Mononuclear cell (primary cell): ENCODE results near the gene BTBD8. TPM values are rescaled to one million over a fixed set of nuclear protein-coding genes. Genes with fewer than 3 reads are reported as not detected.

Experiments used
- H3K27me3 ChIP-seq: 2 replicates; pipeline ENCODE4 v1.6.0; 2011; ENCODE audit warnings: low read length, control low read depth; ENCODE audit not compliant: insufficient read depth
- H3K4me1 ChIP-seq: 2 replicates; pipeline ENCODE4 v1.5.1; 2011; ENCODE audit warnings: mild to moderate bottlenecking, low read length, control low read depth; ENCODE audit not compliant: insufficient read depth
- H3K4me3 ChIP-seq: 2 replicates; pipeline ENCODE4 v1.5.1; 2011; ENCODE audit warnings: mild to moderate bottlenecking, low read length, moderate library complexity
- H3K9me3 ChIP-seq: 2 replicates; pipeline ENCODE4 v1.5.1; 2011; ENCODE audit warnings: low read depth, mild to moderate bottlenecking, control low read depth, low read length
- total RNA-seq: library from RNA; depleted of rRNA; stranded (reverse); fragments of >200 nt; gene quantifications from one replicate; pipeline ENCODE4 v1.2.3, GENCODE V29; 2012

The BTBD8 gene
- total RNA-seq, 1 donor = 2.0 TPM

- Histone ChIP-seq H3K9me3 (no peaks in the 10 kb centered on the region), H3K27me3 (no peaks in the 10 kb centered on the region), H3K4me1 (no peaks in the 10 kb centered on the region), H3K4me3 (no peak overlapping the region)
Measured at GRCh38 chr1:92123868-92124267, 43.7 kb downstream of the BTBD8 start.

DNA sequence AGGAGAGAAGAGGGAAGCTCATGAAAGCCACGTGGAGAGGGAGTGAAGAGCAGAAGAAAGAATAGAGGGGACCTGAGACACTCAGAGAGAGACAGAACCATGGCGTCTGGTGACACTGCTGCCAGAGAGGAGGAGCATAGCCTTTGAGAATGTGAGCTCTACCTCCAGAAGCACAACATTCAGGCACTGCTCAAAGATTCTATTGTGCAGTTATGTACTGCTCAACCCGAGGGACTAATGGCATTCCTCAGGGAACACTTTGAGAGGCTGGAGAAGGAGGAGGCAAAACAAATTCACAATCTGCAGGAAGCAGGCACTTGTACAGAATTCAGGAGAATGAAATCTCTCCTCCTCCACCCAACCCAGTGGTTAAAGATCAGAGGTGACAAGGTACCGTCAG lies 45.1 kb downstream of the BTBD8 start:
- no peaks in the 10 kb centered on the region for H3K27me3 ChIP-seq

GRCh38 chr1:92126088-92126487 lies 45.9 kb downstream of the BTBD8 start:
- no peaks in the 10 kb centered on the region for H3K9me3 ChIP-seq
- H3K4me3 ChIP-seq = no peak overlapping the region
- H3K27me3 ChIP-seq = no peaks in the 10 kb centered on the region
- no peaks in the 10 kb centered on the region for H3K4me1 ChIP-seq

More for the DNA sequence above, 45.1 kb downstream of the BTBD8 start:
- H3K9me3 ChIP-seq = no peaks in the 10 kb centered on the region
- H3K4me3 ChIP-seq = no peak overlapping the region
- no peaks in the 10 kb centered on the region for H3K4me1 ChIP-seq

GRCh38 chr1:92134331-92134730 lies 54.2 kb downstream of the BTBD8 start:
- no peaks in the 10 kb centered on the region for H3K9me3 ChIP-seq
- no peaks in the 10 kb centered on the region for H3K4me1 ChIP-seq
- no peaks in the 10 kb centered on the region for H3K27me3 ChIP-seq
- H3K4me3 ChIP-seq = no peak overlapping the region

GRCh38 chr1:92136341-92136740 lies 56.2 kb downstream of the BTBD8 start:
- Histone ChIP-seq H3K4me1 (no peaks in the 10 kb centered on the region), H3K4me3 (no peak overlapping the region), H3K9me3 (no peaks in the 10 kb centered on the region), H3K27me3 (no peaks in the 10 kb centered on the region)

DNA sequence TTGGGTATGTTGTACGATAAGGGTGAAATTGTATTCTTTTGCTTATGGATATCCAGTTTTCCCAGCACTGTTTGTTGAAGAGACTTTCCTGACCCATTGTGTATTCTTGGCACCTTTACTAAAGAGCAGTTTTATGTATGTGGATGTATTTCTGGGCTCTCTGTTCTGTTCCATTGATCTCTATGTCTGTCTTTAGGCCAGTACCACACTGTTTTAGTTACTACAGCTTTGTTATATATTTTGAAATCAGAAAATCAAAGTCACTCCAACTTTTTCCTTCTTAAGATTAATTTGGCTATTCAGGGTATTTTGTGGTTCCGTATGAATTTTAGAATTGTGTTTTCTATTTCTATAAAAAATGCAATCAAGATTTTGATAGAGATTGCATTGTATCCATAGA lies 74.8 kb downstream of the BTBD8 start:
- Histone ChIP-seq H3K4me3 (no peak overlapping the region), H3K9me3 (peaks cover 18% of the 10 kb centered on the region), H3K4me1 (no peaks in the 10 kb centered on the region), H3K27me3 (no peaks in the 10 kb centered on the region)

DNA sequence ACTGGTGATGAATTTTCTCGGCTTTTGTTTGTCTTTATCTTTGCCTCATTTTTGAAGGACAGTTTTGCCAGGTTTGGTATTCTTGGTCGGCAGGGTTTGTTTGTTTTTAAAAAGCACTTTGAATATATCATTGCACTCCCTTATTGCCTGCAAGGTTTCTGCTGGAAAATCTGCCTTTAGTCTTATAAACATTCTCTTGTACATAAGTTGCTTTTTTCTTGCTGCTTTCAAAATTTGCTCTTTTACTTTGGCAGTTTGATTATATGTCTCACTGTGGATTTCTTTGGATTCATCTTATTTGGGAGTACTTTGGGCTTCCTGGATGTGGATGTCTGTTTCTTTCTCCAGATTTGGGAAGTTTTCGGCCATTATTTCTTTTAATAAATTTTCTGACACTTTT lies 79.4 kb downstream of the BTBD8 start:
- Histone ChIP-seq H3K27me3 (no peaks in the 10 kb centered on the region), H3K4me1 (no peaks in the 10 kb centered on the region), H3K4me3 (no peak overlapping the region), H3K9me3 (peaks cover 27% of the 10 kb centered on the region)

- Histone ChIP-seq H3K4me3 (no peak overlapping the region), H3K27me3 (no peaks in the 10 kb centered on the region), H3K9me3 (peaks cover 5% of the 10 kb centered on the region), H3K4me1 (no peaks in the 10 kb centered on the region)
Measured at GRCh38 chr1:92165389-92165788, 85.2 kb downstream of the BTBD8 start.

DNA sequence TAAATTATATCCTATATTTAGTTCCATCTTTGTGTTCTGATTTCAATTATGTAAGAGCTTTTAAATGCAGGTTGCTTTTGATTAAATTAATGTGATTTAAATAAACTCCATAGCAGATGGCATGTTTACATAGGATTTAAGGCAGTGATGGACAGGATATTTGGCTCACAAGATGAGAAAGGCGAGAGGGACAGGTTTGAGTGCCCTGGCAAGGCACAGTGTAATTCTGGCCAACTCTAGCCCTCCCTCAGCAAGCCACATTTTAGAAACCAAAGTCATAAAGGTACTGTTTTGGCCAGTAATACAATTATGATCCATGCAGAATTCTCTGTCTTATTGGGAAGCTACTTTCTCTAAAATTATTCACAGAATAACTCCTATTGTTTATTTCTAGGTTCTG lies 87.0 kb downstream of the BTBD8 start:
- Histone ChIP-seq H3K4me1 (no peaks in the 10 kb centered on the region), H3K27me3 (no peaks in the 10 kb centered on the region), H3K4me3 (no peak overlapping the region), H3K9me3 (no peaks in the 10 kb centered on the region)

DNA sequence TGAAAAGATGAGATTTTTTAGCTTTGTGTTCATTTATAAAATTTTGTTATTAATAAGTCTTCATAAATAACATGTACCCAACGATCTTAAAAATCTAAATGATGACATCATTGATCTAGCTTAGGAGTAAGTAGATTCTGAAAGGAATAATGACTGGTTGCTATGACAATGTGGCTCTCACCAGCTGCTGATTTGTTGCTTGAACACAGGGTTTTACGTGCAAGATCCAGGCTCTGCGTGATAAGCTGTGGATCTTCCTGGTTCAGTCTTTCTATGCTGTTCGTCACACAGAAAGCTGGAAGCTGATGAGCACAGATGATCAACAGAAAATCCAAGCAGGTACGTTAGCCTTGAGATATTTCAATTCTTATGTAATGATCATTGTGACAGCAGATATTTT lies 88.5 kb downstream of the BTBD8 start:
- no peak overlapping the region for H3K4me3 ChIP-seq
- H3K4me1 ChIP-seq = no peaks in the 10 kb centered on the region
- no peaks in the 10 kb centered on the region for H3K27me3 ChIP-seq
- no peaks in the 10 kb centered on the region for H3K9me3 ChIP-seq

- Histone ChIP-seq H3K4me1 (no peaks in the 10 kb centered on the region), H3K9me3 (no peaks in the 10 kb centered on the region), H3K27me3 (no peaks in the 10 kb centered on the region), H3K4me3 (no peak overlapping the region)
Measured at GRCh38 chr1:92169214-92170005, 89.3 kb downstream of the BTBD8 start.

DNA sequence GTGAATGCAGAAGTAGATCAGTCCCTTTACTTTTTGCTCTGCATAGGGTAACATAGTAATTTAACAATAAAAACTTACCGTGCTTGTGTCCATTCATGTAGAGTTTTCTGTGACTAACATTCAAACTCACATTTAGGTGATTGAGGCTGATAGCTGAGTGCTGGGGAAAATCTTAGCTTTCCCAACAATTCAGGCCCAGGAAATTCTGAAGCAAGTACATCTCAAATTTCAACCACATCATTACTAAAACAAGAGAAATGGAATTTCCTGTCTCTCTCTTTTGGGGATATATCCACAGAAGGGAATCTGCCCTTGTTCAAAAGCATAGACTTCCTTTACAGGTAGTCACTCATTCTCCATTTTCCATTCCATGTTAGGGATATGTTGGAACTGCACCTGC lies 104.5 kb downstream of the BTBD8 start:
- Histone ChIP-seq H3K27me3 (no peaks in the 10 kb centered on the region), H3K4me3 (no peak overlapping the region), H3K4me1 (no peaks in the 10 kb centered on the region), H3K9me3 (no peaks in the 10 kb centered on the region)

DNA sequence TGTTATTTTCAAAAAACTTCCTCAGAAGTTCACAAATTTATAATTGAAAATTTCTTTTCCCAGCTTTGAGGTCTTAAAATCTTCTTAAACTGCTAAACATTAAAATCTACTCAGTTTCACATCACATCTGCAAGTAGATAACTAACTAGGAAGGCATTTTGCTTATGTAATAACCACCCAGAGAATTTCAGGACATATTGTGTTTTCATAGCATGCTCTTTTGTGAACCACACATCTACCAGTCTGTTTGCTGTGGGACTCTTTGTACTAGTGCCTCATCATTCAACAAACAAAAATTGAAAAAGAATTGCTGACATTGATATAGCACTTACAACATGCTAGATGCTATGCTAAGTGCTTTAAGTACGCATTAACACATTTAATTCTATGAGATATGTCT lies 105.9 kb downstream of the BTBD8 start:
- Histone ChIP-seq H3K4me3 (no peak overlapping the region), H3K4me1 (no peaks in the 10 kb centered on the region), H3K27me3 (no peaks in the 10 kb centered on the region), H3K9me3 (no peaks in the 10 kb centered on the region)

DNA sequence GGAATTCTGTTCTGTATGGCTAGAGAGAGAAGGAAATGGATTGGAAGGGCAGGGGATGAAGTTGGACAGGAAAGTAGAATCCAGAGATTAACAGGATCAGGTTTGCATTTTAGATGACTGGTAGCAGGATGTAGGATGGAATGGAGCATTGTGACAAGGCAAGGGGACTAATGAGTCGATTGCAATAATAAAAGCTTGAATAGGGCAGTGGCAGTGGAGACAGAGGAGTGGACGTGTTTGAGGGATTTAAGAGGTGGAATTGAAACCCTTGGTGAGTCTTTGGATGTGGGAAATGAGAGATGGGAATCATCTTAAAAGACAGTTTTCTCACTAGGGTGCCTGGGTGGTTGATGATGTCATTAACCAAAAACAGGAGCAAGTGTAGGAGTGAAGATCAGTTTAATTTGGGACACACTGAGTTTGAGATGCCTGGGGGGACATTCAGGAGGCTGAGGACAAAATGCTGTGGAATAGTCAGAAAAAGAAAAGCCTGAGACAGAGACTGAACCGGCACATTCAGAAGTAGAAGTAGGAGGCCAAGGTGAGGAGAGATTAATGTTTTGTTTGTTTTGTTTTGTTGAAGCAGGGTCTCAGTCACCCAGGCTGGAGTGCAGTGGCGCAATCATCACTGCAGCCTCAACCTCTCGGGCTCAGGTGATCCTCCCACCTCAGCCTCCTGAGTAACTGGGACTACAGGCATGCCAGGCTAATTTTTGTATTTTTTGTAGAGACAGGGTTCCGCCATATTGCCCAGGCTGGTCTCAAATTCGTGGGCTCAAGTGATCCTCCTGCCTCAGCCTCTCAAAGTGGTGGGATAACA lies 108.5 kb downstream of the BTBD8 start:
- H3K27me3 ChIP-seq = no peaks in the 10 kb centered on the region
- H3K4me3 ChIP-seq = no peak overlapping the region
- no peaks in the 10 kb centered on the region for H3K9me3 ChIP-seq
- no peaks in the 10 kb centered on the region for H3K4me1 ChIP-seq

DNA sequence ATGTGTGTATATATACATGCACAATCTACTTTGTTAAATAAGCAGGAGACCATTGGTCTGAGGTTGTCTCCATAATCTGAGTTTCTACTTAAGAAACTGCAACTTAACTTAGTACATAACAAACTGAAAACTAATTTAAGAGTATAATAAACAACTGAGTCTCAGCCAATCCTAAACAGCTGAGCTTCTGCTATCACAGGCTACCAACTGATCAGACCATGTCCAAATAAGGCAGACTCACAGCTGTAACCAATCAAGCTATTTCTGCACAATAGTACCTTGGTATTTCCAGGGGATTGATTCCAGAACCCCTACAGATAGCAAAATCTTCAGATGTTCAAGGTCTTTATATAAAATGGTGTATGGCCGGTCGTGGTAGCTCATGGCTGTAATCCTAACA lies 111.6 kb downstream of the BTBD8 start:
- Histone ChIP-seq H3K4me3 (no peak overlapping the region), H3K4me1 (peaks cover 3% of the 10 kb centered on the region), H3K27me3 (no peaks in the 10 kb centered on the region), H3K9me3 (no peaks in the 10 kb centered on the region)

GRCh38 chr1:92192246-92192645 lies 112.1 kb downstream of the BTBD8 start:
- H3K4me1 ChIP-seq = peaks cover 3% of the 10 kb centered on the region
- no peak overlapping the region for H3K4me3 ChIP-seq
- H3K27me3 ChIP-seq = no peaks in the 10 kb centered on the region
- H3K9me3 ChIP-seq = no peaks in the 10 kb centered on the region
